ENCODE results near the gene PAF1. TPM values are rescaled to one million over a fixed set of nuclear protein-coding genes. Genes with fewer than 3 reads are reported as not detected.

Gene PAF1
- polyA plus RNA-seq, 4 donors = 66.5 to 70.6 (median 68.6) TPM

Other genes with a start within 250 kb of the PAF1 start
- 1 to 10 TPM in 3 of 4 donors, under 1 TPM in 1; 0.93 to 4.7 (median 1.6) TPM for gene NCCRP1, start 194.1 kb downstream of the PAF1 start, polyA plus RNA-seq (ENCODE audit: insufficient read length in 4 of 4)
- not detected for gene SYCN, start 186.8 kb downstream of the PAF1 start, polyA plus RNA-seq (ENCODE audit: insufficient read length in 4 of 4)
- under 1 TPM in 1 of 4 donors, not detected in 3; 0.10 TPM for gene IFNL3, start 146.1 kb downstream of the PAF1 start, polyA plus RNA-seq (ENCODE audit: insufficient read length in 4 of 4)
- gene IFNL4, start 142.2 kb downstream of the PAF1 start, polyA plus RNA-seq (ENCODE audit: insufficient read length in 4 of 4) = under 1 TPM in 2 of 4 donors, not detected in 2; 0.14 to 0.17 TPM
- not detected for gene IFNL2, start 122.7 kb downstream of the PAF1 start, polyA plus RNA-seq (ENCODE audit: insufficient read length in 4 of 4)
- not detected for gene IFNL1, start 94.7 kb downstream of the PAF1 start, polyA plus RNA-seq (ENCODE audit: insufficient read length in 4 of 4)
- 1 to 10 TPM; 1.4 to 2.5 (median 1.7) TPM for gene LRFN1, start 70.2 kb downstream of the PAF1 start, polyA plus RNA-seq (ENCODE audit: insufficient read length in 4 of 4)
- 10 to 100 TPM; 24.6 to 29.2 (median 25.3) TPM for gene GMFG, start 55.1 kb downstream of the PAF1 start, polyA plus RNA-seq (ENCODE audit: insufficient read length in 4 of 4)
- gene SAMD4B, start 48.7 kb downstream of the PAF1 start, polyA plus RNA-seq (ENCODE audit: insufficient read length in 4 of 4) = 100 to 1,000 TPM; 106 to 136 (median 107) TPM
- gene MED29, start 272 bp upstream of the PAF1 start, polyA plus RNA-seq (ENCODE audit: insufficient read length in 4 of 4) = 10 to 100 TPM; 41.5 to 48.2 (median 43.1) TPM
- 10 to 100 TPM; 20.3 to 59.1 (median 38.2) TPM for gene ZFP36, start 15.7 kb upstream of the PAF1 start, polyA plus RNA-seq (ENCODE audit: insufficient read length in 4 of 4)
- gene PLEKHG2, start 21.6 kb upstream of the PAF1 start, polyA plus RNA-seq (ENCODE audit: insufficient read length in 4 of 4) = 10 to 100 TPM; 62.9 to 89.6 (median 84.1) TPM
- gene RPS16, start 44.8 kb upstream of the PAF1 start, polyA plus RNA-seq (ENCODE audit: insufficient read length in 4 of 4) = 1,000 to 10,000 TPM; 1,088 to 1,343 (median 1,270) TPM
- gene SUPT5H, start 54.5 kb upstream of the PAF1 start, polyA plus RNA-seq (ENCODE audit: insufficient read length in 4 of 4) = 100 to 1,000 TPM; 124 to 139 (median 138) TPM
- 10 to 100 TPM; 69.7 to 81.3 (median 73.9) TPM for gene TIMM50, start 89.7 kb upstream of the PAF1 start, polyA plus RNA-seq (ENCODE audit: insufficient read length in 4 of 4)
- under 1 TPM; 0.48 to 0.78 (median 0.65) TPM for gene DLL3, start 107.8 kb upstream of the PAF1 start, polyA plus RNA-seq (ENCODE audit: insufficient read length in 4 of 4)
- gene SELENOV, start 124.0 kb upstream of the PAF1 start, polyA plus RNA-seq (ENCODE audit: insufficient read length in 4 of 4) = 1 to 10 TPM; 4.0 to 8.3 (median 6.2) TPM
- gene EID2B, start 141.7 kb upstream of the PAF1 start, polyA plus RNA-seq (ENCODE audit: insufficient read length in 4 of 4) = 1 to 10 TPM; 3.7 to 5.1 (median 4.3) TPM
- gene EID2, start 149.1 kb upstream of the PAF1 start, polyA plus RNA-seq (ENCODE audit: insufficient read length in 4 of 4) = 10 to 100 TPM; 20.7 to 25.4 (median 22.6) TPM
- gene LGALS13, start 211.4 kb upstream of the PAF1 start, polyA plus RNA-seq (ENCODE audit: insufficient read length in 4 of 4) = not detected